Tibial artery (tissue), 4 donors: ENCODE data around the gene INKA1.
A peak's percentile ranks its signal among the peaks of the same experiment; 100 is the strongest.
"Not testable (repeated sequence)": the region's sequence is repeated elsewhere in the genome, so short reads cannot be mapped to it uniquely, and the experiment has no call there.

ENCODE experiments used
- DNase-seq, 2 donors: peaks; one replicate each; pipeline ENCODE4 v3.0.0-alpha.2; 2019
- H3K27ac ChIP-seq, 2 donors: fragments of 200-600 bp; sonication (generic) in 1 of 2; 1 replicate in 1 of 2; 2 replicates in 1 of 2; pipeline ENCODE4 v1.5.1; 2018 to 2019; ENCODE audit warnings: mild to moderate bottlenecking in 1 of 2
- H3K27me3 ChIP-seq, 2 donors: fragments of 200-600 bp; sonication (generic) in 1 of 2; one replicate each; pipeline versions ENCODE4 v1.5.1 to v1.6.0; 2016 to 2019
- H3K36me3 ChIP-seq, 3 donors: fragments of 200-600 bp; sonication (generic) in 2 of 3; one replicate each; pipeline ENCODE4 v1.5.1; 2016 to 2019; ENCODE audit warnings: mild to moderate bottlenecking in 2 of 3
- H3K4me1 ChIP-seq, 4 donors: fragments of 200-600 bp; sonication (generic) in 2 of 4; 1 replicate in 3 of 4; 2 replicates in 1 of 4; pipeline ENCODE4 v1.5.1; 2016 to 2019
- H3K4me3 ChIP-seq, 2 donors: fragments of 200-600 bp; sonication (generic) in 1 of 2; 1 replicate in 1 of 2; 2 replicates in 1 of 2; pipeline ENCODE4 v1.5.1; 2018 to 2019; ENCODE audit warnings: mild to moderate bottlenecking in 2 of 2
- H3K9me3 ChIP-seq, 3 donors: fragments of 200-600 bp; sonication (generic) in 1 of 3; one replicate each; pipeline ENCODE4 v1.5.1; 2016 to 2019
- CTCF ChIP-seq, 2 experiments: fragments of 200-600 bp in 1 of 2; fragments of 450-650 bp in 1 of 2; IDR thresholded peaks; one replicate each; pipeline ENCODE4 v1.5.1; 2017 to 2019; ENCODE audit warnings: antibody characterized with exemption in 2 of 2, mild to moderate bottlenecking in 1 of 2, moderate library complexity in 1 of 2
- intact Hi-C: fragments of 100-400 bp; cut with DNase I; formaldehyde crosslinking; loops from one replicate; pipeline ENCODE4 v1.15.0; 2023; ENCODE audit warnings: low total_unique reads

INKA1 gene

GRCh38 chr3:49806850-49807249, 3.8 kb downstream of the INKA1 start:
- intact Hi-C loops: no loop called here
- Histone ChIP-seq H3K36me3 (peaks cover 8 to 42% (median 28%) of the 10 kb centered on the region in 3 donors), H3K27me3 (no peaks in the 10 kb centered on the region), H3K27ac (peak overlapping the region; percentile 87 to 98), H3K4me3 (no peak overlapping the region), H3K9me3 (no peaks in the 10 kb centered on the region), H3K4me1 (peaks cover 22 to 49% (median 34%) of the 10 kb centered on the region in 4 donors)
- no peak for DNase-seq
- no peak for TF ChIP-seq CTCF (IDR thresholded peaks at IDR 0.05)

GRCh38 chr3:49807431-49808114, 4.5 kb downstream of the INKA1 start:
- Histone ChIP-seq H3K9me3 (no peaks in the 10 kb centered on the region), H3K27ac (peak overlapping the region; percentile 87 to 98), H3K36me3 (peaks cover 8 to 50% (median 29%) of the 10 kb centered on the region in 3 donors), H3K27me3 (no peaks in the 10 kb centered on the region), H3K4me3 (no peak overlapping the region), H3K4me1 (peaks cover 22 to 56% (median 39%) of the 10 kb centered on the region in 4 donors)
- no peak for TF ChIP-seq CTCF (IDR thresholded peaks at IDR 0.05)
- intact Hi-C loops: no loop called here
- no peak for DNase-seq

DNA sequence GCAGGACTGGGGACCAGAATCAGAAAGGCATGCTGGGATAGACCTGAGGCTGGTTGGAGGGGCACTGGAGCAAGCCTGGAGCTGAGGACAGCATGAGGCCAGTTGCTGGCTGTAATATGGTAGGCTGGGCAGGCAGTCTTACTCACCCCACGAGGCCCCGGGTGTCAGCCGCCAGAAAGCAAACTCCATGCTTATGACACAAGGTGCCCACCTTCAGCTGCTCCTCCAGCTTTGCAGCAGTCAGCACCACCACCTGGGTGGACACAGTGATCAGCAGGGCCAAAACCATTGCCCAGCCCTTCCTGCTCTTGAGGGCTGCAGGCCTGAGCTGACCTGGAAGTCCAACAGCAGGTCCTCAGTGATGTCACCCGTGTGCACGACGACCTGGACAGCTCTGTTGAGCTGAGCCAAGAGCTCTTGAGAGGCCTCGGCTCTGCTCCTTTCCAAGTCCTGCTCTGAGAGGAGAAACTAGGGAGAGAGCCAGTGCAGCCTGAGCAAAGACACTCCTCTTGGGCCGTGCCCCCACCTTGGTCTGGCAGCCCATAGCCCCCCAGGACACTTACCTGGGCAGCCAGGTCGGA, 9.9 kb downstream of the INKA1 start:
- peak overlapping the region; percentile 57 to 77 for H3K27ac ChIP-seq
- peak overlapping the region; percentile 47 to 61 for H3K4me3 ChIP-seq
- no peaks in the 10 kb centered on the region for H3K9me3 ChIP-seq
- intact Hi-C loops: loop anchor here (10.0 kb wide), 2 partner anchors 108 to 112 kb away; partner anchors contain the start of gene MON1A
- peaks cover 0 to 31% (median 20%) of the 10 kb centered on the region in 4 donors for H3K4me1 ChIP-seq
- TF ChIP-seq CTCF (IDR thresholded peaks at IDR 0.05): no peak
- no peak for DNase-seq
- peaks cover 8 to 46% (median 29%) of the 10 kb centered on the region in 3 donors for H3K36me3 ChIP-seq
- H3K27me3 ChIP-seq: no peaks in the 10 kb centered on the region

GRCh38 chr3:49813497-49814174, 10.6 kb downstream of the INKA1 start, which contains the start of gene UBA7:
Gene UBA7 (minus strand): TSS chr3:49813953. CDS start chr3:49813787, 166 bp downstream.
- intact Hi-C loops: loop anchor here (10.0 kb wide), 2 partner anchors 109 to 111 kb away; partner anchors contain the start of gene MON1A
- TF ChIP-seq CTCF (IDR thresholded peaks at IDR 0.05): no peak
- no peaks in the 10 kb centered on the region for H3K27me3 ChIP-seq
- peak; percentile 48 to 75 for DNase-seq
- peak within 1 kb of the TSS; percentile 47 to 61 for H3K4me3 ChIP-seq
- H3K27ac ChIP-seq: peak within 1 kb of the TSS; percentile 57 to 77
- H3K36me3 ChIP-seq: peaks cover 8 to 40% (median 29%) of the 10 kb centered on the region in 3 donors
- H3K9me3 ChIP-seq: no peaks in the 10 kb centered on the region
- H3K4me1 ChIP-seq: peaks cover 0 to 31% (median 20%) of the 10 kb centered on the region in 4 donors

DNA sequence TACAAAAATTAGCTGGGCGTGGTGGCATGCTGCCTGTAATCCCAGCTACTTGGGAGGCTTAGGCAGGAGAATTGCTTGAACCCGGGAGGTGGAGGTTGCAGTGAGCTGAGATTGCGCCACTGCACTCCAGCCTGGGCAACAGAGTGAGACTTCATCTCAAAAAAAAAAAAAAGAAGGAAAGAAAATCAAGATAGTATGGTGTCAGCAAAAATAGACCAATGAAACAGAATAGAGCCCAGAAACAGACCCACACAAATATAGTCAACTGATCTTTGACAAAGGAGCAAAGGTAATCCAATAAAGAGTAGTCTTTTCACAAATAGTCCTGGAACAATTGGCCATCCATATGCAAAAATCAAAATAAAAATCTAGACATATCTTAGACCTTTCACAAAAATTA, 20.1 kb downstream of the INKA1 start:
- H3K27me3 ChIP-seq, DNase-seq, intact Hi-C loops, H3K4me3 ChIP-seq, H3K4me1 ChIP-seq, H3K36me3 ChIP-seq, H3K9me3 ChIP-seq, H3K27ac ChIP-seq: not testable (repeated sequence)
